ENCODE measurements around the gene MRPL21.
A peak's percentile ranks its signal among the peaks of the same experiment; 100 is the strongest.

Gene MRPL21

GRCh38 chr11:68903288-68904247, at the start of gene MRPL21, which contains the start of gene IGHMBP2:
Gene MRPL21 (minus strand): TSS chr11:68903832. CDS start chr11:68903810, 22 bp downstream.
Gene IGHMBP2 (plus strand): TSS chr11:68903891. CDS start chr11:68903953, 62 bp downstream.
- DNase-seq = peak; percentile 91

- no peak for DNase-seq
These were observed 47.1 kb upstream of the MRPL21 start for GRCh38 chr11:68950762-68951161.

- DNase-seq = no peak
These were observed 46.6 kb upstream of the MRPL21 start for GRCh38 chr11:68950270-68950669.

GRCh38 chr11:68948935-68949334, 45.3 kb upstream of the MRPL21 start:
- no peak for DNase-seq

GRCh38 chr11:68948496-68948895, 44.9 kb upstream of the MRPL21 start:
- no peak for DNase-seq

- no peak for DNase-seq
These were observed 43.5 kb upstream of the MRPL21 start for GRCh38 chr11:68947151-68947550.

- no peak for DNase-seq
These were observed 42.9 kb upstream of the MRPL21 start for GRCh38 chr11:68946416-68947090.

- DNase-seq = no peak
These were observed 39.2 kb upstream of the MRPL21 start for GRCh38 chr11:68942751-68943271.

- DNase-seq = no peak
These were observed 38.5 kb upstream of the MRPL21 start for GRCh38 chr11:68942095-68942620.

- no peak for DNase-seq
These were observed 37.9 kb upstream of the MRPL21 start for GRCh38 chr11:68941324-68942094.

- no peak for DNase-seq
These were observed 37.2 kb upstream of the MRPL21 start for GRCh38 chr11:68940651-68941323.

GRCh38 chr11:68939583-68940555, 36.2 kb upstream of the MRPL21 start:
- no peak for DNase-seq

- DNase-seq = no peak
These were observed 35.4 kb upstream of the MRPL21 start for GRCh38 chr11:68938816-68939582.

- no peak for DNase-seq
These were observed 34.5 kb upstream of the MRPL21 start for GRCh38 chr11:68938088-68938487.

GRCh38 chr11:68936676-68937620, 33.3 kb upstream of the MRPL21 start:
- no peak for DNase-seq

GRCh38 chr11:68936358-68936636, 32.7 kb upstream of the MRPL21 start:
- no peak for DNase-seq

- no peak for DNase-seq
These were observed 32.1 kb upstream of the MRPL21 start for GRCh38 chr11:68935516-68936357.

GRCh38 chr11:68935066-68935465, 31.4 kb upstream of the MRPL21 start:
- DNase-seq = no peak

Measured in activated CD4-positive, alpha-beta T cell treated with anti-CD3 and anti-CD28 coated beads for 48 hours (primary cell).